Brain microvascular endothelial cell (primary cell): ENCODE data around the gene TRIM56.

Source experiments
- DNase-seq: peaks from one replicate; pipeline ENCODE4 v3.0.0-alpha.2; 2020
- H3K27ac ChIP-seq: fragments of 250-450 bp; sonication (Bioruptor Pico); 2 replicates; pipeline ENCODE4 v1.5.1; 2020; ENCODE audit warnings: mild to moderate bottlenecking, moderate library complexity
- H3K27me3 ChIP-seq: fragments of 250-450 bp; sonication (Bioruptor Pico); replicated peaks from 2 replicates; pipeline ENCODE4 v1.5.1; 2020; ENCODE audit warnings: mild to moderate bottlenecking
- H3K36me3 ChIP-seq: fragments of 250-450 bp; sonication (Bioruptor Pico); replicated peaks from 2 replicates; pipeline ENCODE4 v1.5.1; 2020; ENCODE audit warnings: mild to moderate bottlenecking
- H3K4me3 ChIP-seq: 2 replicates; pipeline ENCODE4 v1.5.1; 2011; ENCODE audit warnings: low read depth, mild to moderate bottlenecking, control low read depth, low read length, moderate library complexity
- in situ Hi-C: cut with HindIII; loops from 2 replicates; pipeline ENCODE4 v1.10.0; 2017; ENCODE audit warnings: low sequenced_read_pairs, low pct_ligation_motif_present
- TF ChIP-seq, protein P1 (sequence below): IDR thresholded peaks from 2 replicates; pipeline ENCODE4 v1.5.1; 2011; ENCODE audit warnings: low read depth, mild to moderate bottlenecking, moderate library complexity, low read length, control low read depth, inconsistent platforms; ENCODE audit errors: missing control alignments

TRIM56 gene

DNA sequence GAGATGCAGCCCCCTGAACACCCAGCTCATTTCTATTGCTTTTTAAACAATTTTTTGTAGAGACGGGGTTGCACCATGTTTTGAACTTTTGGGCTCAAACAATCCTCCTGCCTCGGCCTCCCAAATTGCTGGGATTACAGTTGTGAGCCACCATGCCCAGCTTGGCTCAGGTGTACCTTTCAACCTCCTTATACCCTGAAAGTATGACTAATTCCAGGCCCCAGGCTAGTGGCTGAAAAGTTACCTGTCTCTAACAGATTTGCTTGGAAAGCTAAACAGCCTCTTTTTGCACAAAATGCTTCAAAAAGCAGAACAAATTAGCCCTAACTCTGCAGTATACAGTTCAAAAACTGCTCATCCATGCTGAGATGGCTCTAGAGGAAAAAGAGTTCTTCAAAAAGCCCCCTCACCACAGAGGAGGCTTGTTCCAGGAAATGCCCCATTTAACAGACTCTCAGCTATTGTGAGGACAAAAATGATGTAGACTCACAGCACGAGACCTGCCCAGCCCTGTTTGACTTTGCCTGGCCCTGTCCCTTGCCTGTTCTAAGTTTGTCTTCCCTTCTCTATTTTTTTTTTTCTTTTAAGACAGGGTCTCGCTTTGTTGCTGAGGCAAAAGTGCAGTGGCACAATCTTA, 55.6 kb downstream of the TRIM56 start:
- in situ Hi-C loops = no loop called here
- TF ChIP-seq, protein P1, sequence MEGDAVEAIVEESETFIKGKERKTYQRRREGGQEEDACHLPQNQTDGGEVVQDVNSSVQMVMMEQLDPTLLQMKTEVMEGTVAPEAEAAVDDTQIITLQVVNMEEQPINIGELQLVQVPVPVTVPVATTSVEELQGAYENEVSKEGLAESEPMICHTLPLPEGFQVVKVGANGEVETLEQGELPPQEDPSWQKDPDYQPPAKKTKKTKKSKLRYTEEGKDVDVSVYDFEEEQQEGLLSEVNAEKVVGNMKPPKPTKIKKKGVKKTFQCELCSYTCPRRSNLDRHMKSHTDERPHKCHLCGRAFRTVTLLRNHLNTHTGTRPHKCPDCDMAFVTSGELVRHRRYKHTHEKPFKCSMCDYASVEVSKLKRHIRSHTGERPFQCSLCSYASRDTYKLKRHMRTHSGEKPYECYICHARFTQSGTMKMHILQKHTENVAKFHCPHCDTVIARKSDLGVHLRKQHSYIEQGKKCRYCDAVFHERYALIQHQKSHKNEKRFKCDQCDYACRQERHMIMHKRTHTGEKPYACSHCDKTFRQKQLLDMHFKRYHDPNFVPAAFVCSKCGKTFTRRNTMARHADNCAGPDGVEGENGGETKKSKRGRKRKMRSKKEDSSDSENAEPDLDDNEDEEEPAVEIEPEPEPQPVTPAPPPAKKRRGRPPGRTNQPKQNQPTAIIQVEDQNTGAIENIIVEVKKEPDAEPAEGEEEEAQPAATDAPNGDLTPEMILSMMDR = no peak
- Histone ChIP-seq H3K27me3 (no peaks in the 10 kb centered on the region), H3K27ac (no peak overlapping the region), H3K36me3 (peaks cover 21% of the 10 kb centered on the region), H3K4me3 (no peak overlapping the region)
- DNase-seq = peak; percentile 46
